Psoas muscle (tissue), 8 donors: ENCODE measurements around the gene LCN1. TPM values are rescaled to one million over a fixed set of nuclear protein-coding genes. Genes with fewer than 3 reads are reported as not detected.
"Not testable (repeated sequence)": the region's sequence is repeated elsewhere in the genome, so short reads cannot be mapped to it uniquely, and the experiment has no call there.

Source experiments
- ATAC-seq, 4 donors: fragments of 200-7000 bp; cut with Tn5 transposase; one replicate each; pipeline ENCODE4 v1.9.1; 2020; ENCODE audit warnings: moderate library complexity in 3 of 4, mild to moderate bottlenecking in 2 of 4
- DNase-seq, 2 donors: peaks; one replicate each; pipeline ENCODE4 v3.0.0-alpha.2; 2020
- H3K27ac ChIP-seq: fragments of 200-600 bp; one replicate; pipeline ENCODE4 v1.8.0; 2022
- H3K27me3 ChIP-seq, 3 donors: fragments of 200-600 bp in 1 of 3; one replicate each; pipeline versions ENCODE4 v1.6.1 to v1.8.0; 2013 to 2022; ENCODE audit warnings: low read length in 2 of 3, mild to moderate bottlenecking in 2 of 3, moderate library complexity in 1 of 3; ENCODE audit not compliant: insufficient read depth in 3 of 3
- H3K36me3 ChIP-seq, 2 donors: fragments of 200-600 bp in 1 of 2; one replicate each; pipeline versions ENCODE4 v1.6.1 to v1.8.0; 2013 to 2022; ENCODE audit warnings: low read depth in 1 of 2, mild to moderate bottlenecking in 1 of 2, moderate library complexity in 1 of 2; ENCODE audit not compliant: insufficient read depth in 1 of 2
- H3K4me1 ChIP-seq: fragments of 200-600 bp; one replicate; pipeline ENCODE4 v1.8.0; 2022
- H3K4me3 ChIP-seq: fragments of 200-600 bp; one replicate; pipeline ENCODE4 v1.8.0; 2022; ENCODE audit warnings: mild to moderate bottlenecking
- H3K9me3 ChIP-seq: fragments of 200-600 bp; one replicate; pipeline ENCODE4 v1.8.0; 2022
- WGBS, 3 donors: extraction: QIAGEN DNeasy Blood & Tissue Kit; methylation state at CpG; one replicate each; pipeline versions ENCODE4 v1.1.6 to v1.1.7; 2013; 5-methylcytosine and 5-hydroxymethylcytosine counted together
- intact Hi-C, 2 donors: fragments of 100-400 bp; cut with DNase I; formaldehyde crosslinking; loops; one replicate each; pipeline versions ENCODE4 v1.11.0 to v1.14.2; 2022
- polyA plus RNA-seq, 3 donors: library from polyadenylated mRNA; stranded (reverse); fragments of 200-250 nt; gene quantifications; one replicate each; pipeline ENCODE4 v1.2.3, GENCODE V29; 2013
- total RNA-seq, 4 donors: library from RNA; stranded (reverse); fragmentation: NEBNext Ultra II Directional in 2 of 4; extraction: Animal tissue kit (Norgen Biotek cat#: 25700) in 2 of 4; gene quantifications; one replicate each; pipeline versions ENCODE4 v1.2.1 to v1.2.4, GENCODE V29; 2021 to 2023
- TF ChIP-seq, protein P1 (sequence below): fragments of 200-600 bp; IDR thresholded peaks from one replicate; pipeline ENCODE4 v1.8.0; 2022; ENCODE audit warnings: antibody characterized with exemption
- donor health status: healthy with polysubstance abuse.
- donor health status: DM: no; HTN: no; CAD: no; lungs with moderate emphysema.
- donor health status: Bipolar disorder and iron deficiency.
- donor health status: healthy.
- donor health status: DM: yes; HTN: yes; CAD: no.
- donor health status: DM: no; HTN: no; CAD: no.
- donor health status: DM: no; HTN: no; CAD: no.
- donor health status: DM: yes; HTN: yes; CAD: no.

Gene LCN1
- total and polyA plus RNA-seq, 7 donors: 0.71 TPM; not detected in 6

GRCh38 chr9:135547756-135548736 is 26.8 kb downstream of the LCN1 start:
- H3K36me3 ChIP-seq: no peaks in the 10 kb centered on the region
- no peaks in the 10 kb centered on the region for H3K9me3 ChIP-seq
- H3K4me3 ChIP-seq: no peak overlapping the region
- TF ChIP-seq, protein P1, sequence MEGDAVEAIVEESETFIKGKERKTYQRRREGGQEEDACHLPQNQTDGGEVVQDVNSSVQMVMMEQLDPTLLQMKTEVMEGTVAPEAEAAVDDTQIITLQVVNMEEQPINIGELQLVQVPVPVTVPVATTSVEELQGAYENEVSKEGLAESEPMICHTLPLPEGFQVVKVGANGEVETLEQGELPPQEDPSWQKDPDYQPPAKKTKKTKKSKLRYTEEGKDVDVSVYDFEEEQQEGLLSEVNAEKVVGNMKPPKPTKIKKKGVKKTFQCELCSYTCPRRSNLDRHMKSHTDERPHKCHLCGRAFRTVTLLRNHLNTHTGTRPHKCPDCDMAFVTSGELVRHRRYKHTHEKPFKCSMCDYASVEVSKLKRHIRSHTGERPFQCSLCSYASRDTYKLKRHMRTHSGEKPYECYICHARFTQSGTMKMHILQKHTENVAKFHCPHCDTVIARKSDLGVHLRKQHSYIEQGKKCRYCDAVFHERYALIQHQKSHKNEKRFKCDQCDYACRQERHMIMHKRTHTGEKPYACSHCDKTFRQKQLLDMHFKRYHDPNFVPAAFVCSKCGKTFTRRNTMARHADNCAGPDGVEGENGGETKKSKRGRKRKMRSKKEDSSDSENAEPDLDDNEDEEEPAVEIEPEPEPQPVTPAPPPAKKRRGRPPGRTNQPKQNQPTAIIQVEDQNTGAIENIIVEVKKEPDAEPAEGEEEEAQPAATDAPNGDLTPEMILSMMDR: no peak
- no peaks in the 10 kb centered on the region for H3K4me1 ChIP-seq
- DNase-seq (no peak), ATAC-seq (no peak)
- H3K27ac ChIP-seq: no peak overlapping the region
- intact Hi-C loops: no loop called here
- H3K27me3 ChIP-seq: peaks cover 0 to 14% (median 5%) of the 10 kb centered on the region in 3 donors
- 74 to 80% (median 77%) methylated on average over 28 of the region's 28 CpGs for WGBS, 3 donors

DNA sequence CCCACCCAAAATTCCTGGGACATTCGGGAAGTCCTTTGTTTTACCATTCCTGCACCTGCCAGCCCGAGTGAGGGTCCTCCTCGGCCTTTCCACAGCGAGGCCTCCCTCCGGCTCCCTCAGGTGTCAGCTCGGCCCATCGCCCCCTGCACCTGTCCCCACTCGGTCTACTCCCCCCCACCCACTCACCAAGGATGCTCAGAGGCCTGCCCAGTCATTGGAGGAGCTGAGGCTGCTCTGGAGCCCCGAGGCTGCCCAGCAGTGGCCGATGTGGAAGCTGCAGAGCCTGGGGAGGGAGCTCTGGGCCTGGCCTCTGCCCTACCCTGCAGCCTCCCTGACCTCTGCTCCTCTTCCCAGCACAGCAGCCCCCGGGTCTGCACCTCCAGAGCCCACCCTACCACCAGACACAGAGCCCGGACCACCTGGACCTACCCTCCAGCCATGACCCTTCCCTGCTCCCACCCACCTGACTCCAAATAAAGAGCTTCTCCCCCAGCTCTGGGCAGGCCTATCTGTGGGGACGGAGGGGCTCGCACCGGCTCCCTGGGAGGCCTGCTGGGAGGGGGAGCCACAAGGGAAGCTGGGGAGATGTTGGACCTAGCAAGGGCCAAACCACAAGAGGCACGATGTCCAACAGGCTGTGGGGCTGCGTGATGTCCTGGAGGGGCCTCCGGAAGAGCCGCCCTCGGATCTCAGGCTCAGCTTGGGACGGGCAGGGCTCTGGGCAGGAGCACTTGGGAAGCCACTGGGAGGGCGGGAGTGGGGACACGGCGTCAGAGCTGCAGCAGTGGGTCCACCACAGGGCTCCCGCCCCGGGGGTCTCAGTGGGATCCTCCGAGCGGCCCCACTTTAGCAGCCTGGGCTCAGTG is 28.5 kb downstream of the LCN1 start:
- intact Hi-C loops, H3K36me3 ChIP-seq, H3K9me3 ChIP-seq, H3K4me3 ChIP-seq, DNase-seq, H3K4me1 ChIP-seq, H3K27ac ChIP-seq, ATAC-seq: not testable (repeated sequence)
- 78 to 84% (median 82%) methylated on average over 24 to 28 of the region's 28 CpGs for WGBS, 3 donors
- H3K27me3 ChIP-seq: peaks cover 0 to 11% (median 5%) of the 10 kb centered on the region in 3 donors

DNA sequence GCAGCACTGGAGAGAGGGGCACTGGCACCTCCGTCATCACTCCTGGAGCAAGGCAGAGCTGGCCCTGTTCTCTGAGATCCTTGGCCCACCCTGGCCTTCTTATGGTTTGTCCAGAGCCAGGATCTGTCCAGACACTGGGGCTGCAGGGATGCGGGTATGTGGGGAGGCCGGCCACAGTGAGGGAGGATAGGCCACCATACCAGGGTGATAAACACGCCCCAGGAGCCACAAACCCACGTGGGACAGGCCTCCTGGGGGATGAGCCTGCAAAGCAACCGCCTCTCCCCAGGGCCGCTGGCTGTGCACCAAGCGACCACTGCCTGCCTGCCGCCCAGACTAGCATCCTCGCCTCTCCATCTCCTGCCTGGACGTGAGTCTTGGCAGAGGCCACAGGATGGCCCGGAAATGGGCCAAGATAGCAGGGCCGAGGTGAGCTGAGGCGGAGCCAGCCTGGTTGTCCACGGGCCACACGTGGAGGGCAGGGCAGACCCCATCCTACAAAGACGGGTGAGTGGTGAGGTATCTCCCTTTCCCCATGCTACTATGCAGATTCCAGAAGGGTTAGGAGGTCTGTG is 29.2 kb downstream of the LCN1 start:
- Histone ChIP-seq H3K4me3 (no peak overlapping the region), H3K36me3 (no peaks in the 10 kb centered on the region), H3K27me3 (peaks cover 0 to 11% (median 5%) of the 10 kb centered on the region in 3 donors), H3K9me3 (no peaks in the 10 kb centered on the region), H3K4me1 (no peaks in the 10 kb centered on the region), H3K27ac (no peak overlapping the region)
- intact Hi-C loops: no loop called here
- ATAC-seq (no peak), DNase-seq (no peak)
- 64 to 74% (median 69%) methylated on average over 17 of the region's 17 CpGs for WGBS, 3 donors
- TF ChIP-seq, protein P1: no peak

DNA sequence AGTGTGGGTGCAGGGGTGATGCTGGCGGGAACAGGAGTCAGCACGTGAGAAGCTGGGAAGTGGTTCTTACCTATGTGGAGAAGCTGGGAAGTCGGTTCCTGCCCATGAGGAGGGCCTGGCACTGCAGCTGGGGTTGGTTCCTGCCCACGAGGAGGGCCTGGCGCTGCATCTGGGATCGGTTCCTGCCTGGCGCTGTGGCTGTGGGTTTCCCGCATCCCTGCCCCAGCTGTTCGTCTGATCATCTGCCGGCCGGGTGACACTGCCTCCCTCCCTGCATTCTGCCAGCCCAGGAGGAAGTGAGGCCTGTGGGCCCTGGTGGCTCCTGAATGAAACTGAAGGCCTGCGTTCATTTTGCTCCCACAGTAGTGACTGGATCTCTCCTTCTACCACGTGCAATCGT is 29.8 kb downstream of the LCN1 start:
- ATAC-seq: no peak
- peaks cover 0 to 11% (median 5%) of the 10 kb centered on the region in 3 donors for H3K27me3 ChIP-seq
- H3K36me3 ChIP-seq: no peaks in the 10 kb centered on the region
- intact Hi-C loops: no loop called here
- DNase-seq: no peak
- 24 to 38% (median 32%) methylated on average over 14 of the region's 14 CpGs for WGBS, 3 donors
- H3K4me1 ChIP-seq: no peaks in the 10 kb centered on the region
- H3K9me3 ChIP-seq: no peaks in the 10 kb centered on the region
- no peak overlapping the region for H3K4me3 ChIP-seq
- H3K27ac ChIP-seq: no peak overlapping the region
- TF ChIP-seq, protein P1: no peak
